GM18868 (cell line): Measurements from ENCODE around the gene MRPL50.

ENCODE experiments used
- ATAC-seq: cut with Tn5 transposase; IDR thresholded peaks from one replicate; pipeline ENCODE4 v1.9.1; 2021; ENCODE audit warnings: mild to moderate bottlenecking, moderate library complexity; ENCODE audit not compliant: unreplicated experiment

Gene MRPL50

DNA sequence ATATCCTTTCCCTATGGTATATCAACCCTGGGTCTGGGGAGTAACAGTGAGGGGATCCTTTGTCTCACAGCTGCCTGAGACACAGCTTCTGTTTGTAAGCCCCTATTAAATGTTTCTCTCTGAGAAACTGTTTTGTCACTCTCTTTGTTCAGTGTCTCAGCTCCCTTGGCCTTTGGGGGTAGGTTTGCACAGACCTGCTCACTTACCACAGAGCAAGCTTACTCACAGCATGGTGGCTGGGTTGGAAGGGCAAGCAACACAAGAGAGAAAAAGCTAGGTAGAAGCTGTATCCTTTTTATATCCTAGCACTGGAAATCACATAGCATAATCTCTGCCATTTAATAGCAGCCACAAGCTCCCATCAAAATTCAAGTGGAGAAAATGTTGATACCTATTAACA is 18.1 kb downstream of the MRPL50 start:
- no peak for ATAC-seq

DNA sequence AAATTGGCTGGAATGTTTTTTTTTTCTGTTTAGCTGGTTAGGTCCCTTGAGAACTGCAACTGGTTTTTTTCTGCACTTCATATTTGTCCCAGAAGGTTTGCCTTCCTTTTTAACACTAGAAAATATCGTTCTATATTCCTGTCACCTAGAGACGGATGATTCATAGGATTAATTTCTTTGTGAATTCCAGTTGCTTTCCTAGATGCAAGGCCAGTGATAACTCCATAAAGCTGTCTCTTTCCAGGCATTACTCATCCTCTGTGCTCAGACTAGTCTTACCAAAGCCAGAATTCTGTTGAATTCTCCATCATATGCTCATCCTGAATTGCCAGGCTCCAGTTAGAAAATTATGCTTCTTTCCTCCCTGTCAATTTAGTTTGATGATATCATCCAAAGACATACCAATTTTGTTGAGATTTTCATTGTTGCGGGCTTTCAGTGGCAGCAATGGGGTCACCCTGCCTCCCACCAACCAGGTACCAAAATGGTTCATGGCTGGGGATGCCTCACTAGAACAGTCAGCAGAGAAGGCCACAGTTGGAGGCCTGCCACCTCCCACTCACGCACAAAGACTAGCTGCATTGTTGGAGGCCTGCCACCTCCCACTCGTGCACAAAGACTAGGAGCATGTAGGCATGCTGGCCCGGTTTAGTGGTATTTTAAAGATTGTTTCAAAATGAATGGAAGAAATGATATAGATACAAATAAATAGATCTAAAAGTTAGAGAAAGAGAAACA is 22.1 kb downstream of the MRPL50 start:
- ATAC-seq, result no peak

DNA sequence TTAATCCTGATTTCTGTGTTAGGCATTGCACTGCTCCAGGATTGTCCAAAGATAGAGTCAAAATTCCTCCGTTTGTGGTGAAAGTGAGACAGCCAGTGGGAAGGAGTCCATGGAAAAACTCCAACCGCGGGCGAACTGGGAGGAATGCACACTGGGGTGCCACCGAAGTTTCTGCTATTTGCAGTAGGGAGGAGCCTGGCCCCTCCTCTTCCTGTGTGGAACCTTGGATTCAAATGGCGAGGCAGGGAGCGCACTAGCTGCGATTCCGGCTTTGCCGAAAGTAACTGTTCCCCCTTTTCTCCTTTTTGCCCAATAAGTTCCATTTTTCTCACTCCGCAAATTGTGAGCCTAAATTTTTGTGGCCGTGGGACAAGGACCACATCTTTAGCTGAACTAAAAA is 22.9 kb downstream of the MRPL50 start:
- ATAC-seq, result no peak

GRCh38 chr9:101372327-101373118 is 25.9 kb downstream of the MRPL50 start:
- ATAC-seq, result no peak

GRCh38 chr9:101371813-101372212 is 26.6 kb downstream of the MRPL50 start:
- no peak for ATAC-seq

- ATAC-seq, result no peak
Measured at GRCh38 chr9:101369884-101370531, 28.4 kb downstream of the MRPL50 start.

GRCh38 chr9:101369286-101369685 is 29.1 kb downstream of the MRPL50 start:
- no peak for ATAC-seq

DNA sequence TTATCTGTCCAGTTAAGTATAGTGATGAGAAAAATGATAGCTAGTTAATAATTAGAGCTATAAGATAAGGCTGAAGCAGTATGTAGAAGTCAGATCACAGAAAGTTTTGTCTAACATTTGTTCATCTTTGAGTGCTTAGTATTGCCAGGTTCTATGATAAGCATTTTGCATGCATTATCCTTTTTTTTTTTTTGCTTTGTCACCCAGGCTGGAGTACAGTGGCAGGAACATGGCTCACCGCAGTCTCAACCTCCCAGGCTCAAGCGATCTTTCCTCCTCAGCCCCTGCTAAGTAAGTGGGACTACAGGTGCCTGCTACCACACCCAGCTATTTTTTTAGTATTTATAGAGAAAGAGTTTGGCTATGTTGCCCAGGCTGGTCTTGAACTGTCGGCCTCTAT is 31.1 kb downstream of the MRPL50 start:
- no peak for ATAC-seq

DNA sequence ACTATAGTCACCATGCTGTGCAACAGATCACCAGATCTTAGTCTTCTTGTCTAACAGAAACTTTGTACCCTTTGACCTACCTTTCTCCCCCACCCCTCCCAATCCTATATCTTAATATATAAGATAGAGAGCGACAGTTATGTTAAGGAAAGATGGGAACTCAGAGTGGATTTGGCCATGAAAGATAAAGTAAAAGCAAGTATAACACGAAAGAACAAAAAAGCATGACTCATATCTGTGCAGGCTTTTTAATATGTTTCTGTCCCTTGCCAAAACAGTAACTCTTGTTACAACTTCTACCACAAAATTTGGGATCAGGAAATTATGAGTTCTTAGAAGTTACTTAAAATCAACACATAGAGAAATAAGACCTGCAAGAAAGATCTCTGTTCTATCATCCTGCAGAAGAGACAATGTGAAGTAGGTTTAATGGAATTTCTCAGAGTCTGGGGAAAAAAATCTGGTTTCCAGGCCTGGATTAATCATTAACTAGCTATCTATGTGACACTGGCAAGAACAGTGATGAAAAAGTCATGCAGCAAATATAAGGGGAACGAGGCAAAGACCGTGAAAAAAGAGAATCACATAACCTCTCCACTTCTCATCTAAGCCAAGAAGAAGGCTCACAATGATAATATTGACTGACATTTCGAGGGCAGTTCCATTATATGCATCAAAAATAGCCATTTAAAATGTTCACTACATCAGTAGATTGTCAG is 32.2 kb downstream of the MRPL50 start:
- no peak for ATAC-seq

GRCh38 chr9:101365181-101365580 is 33.2 kb downstream of the MRPL50 start:
- ATAC-seq, result no peak

- ATAC-seq, result no peak
Measured at GRCh38 chr9:101362450-101362849, 36.0 kb downstream of the MRPL50 start.

DNA sequence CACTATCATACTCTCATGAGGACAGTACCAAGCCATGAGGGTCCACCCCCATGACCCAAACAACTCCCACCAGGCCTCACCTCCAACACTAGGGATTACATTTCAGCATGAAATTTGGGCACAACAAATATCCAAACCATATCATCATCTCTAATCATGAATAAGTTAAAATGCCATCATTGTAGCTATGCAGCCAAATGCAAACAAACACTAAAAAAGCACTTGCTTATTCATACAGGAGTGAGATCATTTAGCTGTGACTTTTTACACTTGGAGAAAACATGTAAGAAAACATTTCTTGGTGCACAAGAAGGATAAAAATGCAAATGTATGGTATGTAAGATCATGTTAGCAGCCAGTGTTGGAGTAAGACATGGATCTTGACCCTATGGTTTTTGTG is 37.8 kb downstream of the MRPL50 start:
- ATAC-seq, result no peak

DNA sequence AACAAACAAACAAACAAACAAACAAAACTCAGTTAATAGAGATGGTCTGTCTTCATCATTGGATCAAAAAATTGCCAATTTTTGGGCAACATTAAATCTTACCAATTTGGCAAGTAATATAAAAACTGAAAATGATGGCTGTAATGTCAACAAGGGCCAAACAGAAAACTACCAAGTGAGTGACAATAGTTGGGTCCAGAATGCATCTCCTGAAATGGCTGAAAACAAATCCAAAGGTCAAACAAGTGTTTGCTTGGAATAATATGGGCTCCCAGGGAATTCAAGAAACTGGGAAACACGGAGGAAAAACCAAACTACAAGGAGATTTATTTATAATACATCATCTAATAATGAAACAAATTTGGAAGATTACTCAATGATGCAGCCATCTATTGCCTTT is 38.7 kb downstream of the MRPL50 start:
- ATAC-seq, result no peak

DNA sequence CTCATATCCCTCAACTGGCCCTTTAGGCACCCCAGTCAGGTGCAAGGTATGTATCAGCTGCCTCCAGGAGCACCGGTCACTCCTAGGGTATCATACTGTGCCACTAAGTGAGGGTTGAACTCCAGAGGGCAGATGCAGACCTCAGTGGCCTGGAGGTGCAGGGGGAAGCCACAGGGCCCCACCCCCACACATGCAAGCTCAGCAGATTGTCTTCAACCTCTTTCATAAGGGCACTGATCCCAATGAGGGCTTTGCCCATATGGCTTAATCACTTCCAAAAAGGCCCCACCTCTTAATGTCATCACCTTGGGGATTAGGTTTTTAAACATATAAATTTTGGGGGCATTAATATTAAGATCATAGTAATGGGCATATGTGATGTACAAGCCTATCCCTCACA is 41.8 kb downstream of the MRPL50 start:
- ATAC-seq, result no peak

DNA sequence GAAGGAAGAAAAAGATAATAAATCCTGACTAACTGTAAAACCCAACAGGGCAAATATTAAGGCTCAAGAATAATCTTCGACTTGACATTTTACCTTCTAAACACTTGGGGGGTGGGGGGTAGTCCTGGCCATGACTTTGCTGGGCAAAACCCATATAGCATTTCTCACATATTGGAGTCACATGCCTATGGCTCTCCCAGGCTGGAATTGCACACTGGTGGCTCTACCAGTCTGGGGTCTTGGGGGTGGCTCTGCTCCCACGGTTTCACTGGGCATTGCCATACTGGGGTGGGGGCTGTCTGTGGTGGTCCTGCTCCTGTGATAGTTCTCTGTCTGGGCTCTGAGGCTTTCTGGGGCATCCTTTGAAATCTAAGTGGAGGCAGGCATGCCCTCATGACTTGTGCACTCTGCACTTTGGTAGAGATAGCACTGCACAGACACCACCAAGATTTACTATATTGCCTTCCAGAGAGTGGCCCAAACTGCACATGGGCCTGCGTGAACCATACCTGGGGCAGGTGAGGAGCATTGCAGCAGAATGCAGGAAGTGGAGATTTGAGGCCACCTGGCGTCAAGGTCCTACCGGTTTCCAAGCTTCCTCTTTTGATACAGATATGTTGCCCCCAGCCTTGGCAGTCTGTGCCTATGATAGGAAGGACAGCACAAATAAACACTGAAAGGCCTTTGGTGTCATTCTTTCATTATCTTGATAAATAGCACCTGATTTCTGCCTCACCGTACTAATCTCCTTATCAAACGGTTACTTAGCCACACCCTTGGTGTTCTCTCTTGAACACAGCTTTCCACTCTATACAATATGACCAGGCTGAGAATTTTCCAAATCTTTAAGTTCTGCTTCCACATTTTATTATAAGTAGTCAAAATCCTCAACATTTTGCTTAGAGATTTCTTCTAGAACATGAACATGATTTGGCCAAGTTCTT is 43.4 kb downstream of the MRPL50 start:
- no peak for ATAC-seq

DNA sequence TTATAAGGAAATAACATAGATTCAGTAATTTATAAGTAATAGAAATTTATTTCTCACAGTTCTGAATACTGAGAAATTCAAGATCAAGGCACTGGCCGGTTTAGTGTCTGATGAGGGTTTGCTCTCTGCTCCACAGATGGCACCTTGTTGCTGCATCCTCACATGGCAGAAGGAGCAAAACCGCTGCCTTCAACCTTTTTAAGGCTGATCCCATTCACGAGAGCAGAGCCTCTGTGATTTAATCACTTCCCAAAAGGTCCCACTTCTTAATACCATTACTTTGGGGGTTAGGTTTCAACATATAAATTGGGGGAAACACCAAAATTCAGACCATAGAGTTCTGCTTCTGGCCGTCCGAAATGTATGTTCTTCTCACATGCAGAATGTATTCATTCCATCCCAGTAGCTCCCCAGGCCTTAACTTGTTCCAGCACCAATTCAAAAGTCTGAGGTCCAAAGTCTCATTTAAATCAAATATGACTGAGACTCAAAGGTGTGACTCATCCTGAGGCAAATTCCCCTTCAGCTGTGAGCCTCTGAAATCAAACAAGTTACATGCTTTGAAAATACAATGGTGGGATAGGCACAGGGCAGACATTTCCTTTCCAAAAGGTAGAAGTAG is 44.2 kb downstream of the MRPL50 start:
- no peak for ATAC-seq

- ATAC-seq, result no peak
Measured at GRCh38 chr9:101353683-101354082, 44.7 kb downstream of the MRPL50 start.

DNA sequence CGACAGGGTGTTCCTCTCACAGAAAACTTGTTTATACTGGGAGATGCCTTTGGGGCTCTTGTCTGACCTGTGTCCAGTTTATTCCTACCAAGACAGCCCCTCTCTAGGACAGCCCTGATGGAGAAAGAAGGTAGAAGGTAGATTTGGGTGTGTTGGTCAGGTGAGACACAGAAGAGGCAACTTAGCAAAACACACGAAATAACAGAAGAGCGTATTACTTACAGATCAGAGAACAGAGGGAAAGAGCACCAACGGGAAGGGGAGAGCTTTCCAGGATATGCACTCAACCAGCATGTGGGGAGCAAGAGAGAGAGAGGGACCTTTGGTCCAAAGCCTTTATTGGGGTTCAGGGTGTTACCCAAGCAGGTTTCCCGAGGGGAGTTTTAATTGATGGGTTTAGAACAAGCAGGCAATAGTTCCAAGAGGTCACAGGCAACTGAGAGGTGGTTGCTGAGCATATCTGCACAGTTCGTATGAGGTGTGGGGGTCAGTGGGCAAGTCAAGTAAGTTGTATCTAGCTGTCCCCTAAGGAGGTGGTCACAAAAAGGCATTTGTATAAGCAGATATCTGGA is 45.4 kb downstream of the MRPL50 start:
- ATAC-seq, result no peak

GRCh38 chr9:101350285-101350684 is 48.1 kb downstream of the MRPL50 start:
- no peak for ATAC-seq
